ENCODE measurements around the gene COG3. TPM values are rescaled to one million over a fixed set of nuclear protein-coding genes. Genes with fewer than 3 reads are reported as not detected.

Gene COG3
- total RNA-seq, 1 donor, result 31.2 TPM

GRCh38 chr13:45540195-45540594, 75.5 kb downstream of the COG3 start:
- H3K4me3 ChIP-seq (ENCODE audit: low read depth, low read length), result no peak overlapping the region
- no peak for DNase-seq (ENCODE audit: low read depth)
- no peak for TF ChIP-seq CTCF (IDR thresholded peaks at IDR 0.05; ENCODE audit: insufficient read depth, low read length)

- H3K4me3 ChIP-seq (ENCODE audit: low read depth, low read length), result no peak overlapping the region
- TF ChIP-seq CTCF (IDR thresholded peaks at IDR 0.05; ENCODE audit: insufficient read depth, low read length), result no peak
- DNase-seq (ENCODE audit: low read depth), result no peak
Observed at GRCh38 chr13:45540864-45541263, 76.1 kb downstream of the COG3 start.

- no peak for TF ChIP-seq CTCF (IDR thresholded peaks at IDR 0.05; ENCODE audit: insufficient read depth, low read length)
- DNase-seq (ENCODE audit: low read depth), result no peak
- H3K4me3 ChIP-seq (ENCODE audit: low read depth, low read length), result no peak overlapping the region
Observed at GRCh38 chr13:45541806-45542205, 77.1 kb downstream of the COG3 start.

GRCh38 chr13:45542391-45542790, 77.7 kb downstream of the COG3 start:
- no peak for TF ChIP-seq CTCF (IDR thresholded peaks at IDR 0.05; ENCODE audit: insufficient read depth, low read length)
- no peak for DNase-seq (ENCODE audit: low read depth)
- no peak overlapping the region for H3K4me3 ChIP-seq (ENCODE audit: low read depth, low read length)

GRCh38 chr13:45542878-45543277, 78.1 kb downstream of the COG3 start:
- no peak overlapping the region for H3K4me3 ChIP-seq (ENCODE audit: low read depth, low read length)
- DNase-seq (ENCODE audit: low read depth), result no peak
- TF ChIP-seq CTCF (IDR thresholded peaks at IDR 0.05; ENCODE audit: insufficient read depth, low read length), result no peak

GRCh38 chr13:45544520-45544919, 79.8 kb downstream of the COG3 start:
- DNase-seq (ENCODE audit: low read depth), result no peak
- no peak overlapping the region for H3K4me3 ChIP-seq (ENCODE audit: low read depth, low read length)
- TF ChIP-seq CTCF (IDR thresholded peaks at IDR 0.05; ENCODE audit: insufficient read depth, low read length), result no peak

GRCh38 chr13:45545686-45546409, 81.1 kb downstream of the COG3 start:
- DNase-seq (ENCODE audit: low read depth), result no peak
- TF ChIP-seq CTCF (IDR thresholded peaks at IDR 0.05; ENCODE audit: insufficient read depth, low read length), result no peak
- H3K4me3 ChIP-seq (ENCODE audit: low read depth, low read length), result no peak overlapping the region

Data from fibroblast of the aortic adventitia (primary cell).